ENCODE measurements around the gene CFTR. TPM values are rescaled to one million over a fixed set of nuclear protein-coding genes. Genes with fewer than 3 reads are reported as not detected.
A peak's percentile ranks its signal among the peaks of the same experiment; 100 is the strongest.

Gene CFTR
- total and polyA plus RNA-seq, 9 of the 15 experiments (the other 6 are each of a cell fraction or from before 2014, with no cell fraction given): 0.20 TPM; not detected in 8

DNA sequence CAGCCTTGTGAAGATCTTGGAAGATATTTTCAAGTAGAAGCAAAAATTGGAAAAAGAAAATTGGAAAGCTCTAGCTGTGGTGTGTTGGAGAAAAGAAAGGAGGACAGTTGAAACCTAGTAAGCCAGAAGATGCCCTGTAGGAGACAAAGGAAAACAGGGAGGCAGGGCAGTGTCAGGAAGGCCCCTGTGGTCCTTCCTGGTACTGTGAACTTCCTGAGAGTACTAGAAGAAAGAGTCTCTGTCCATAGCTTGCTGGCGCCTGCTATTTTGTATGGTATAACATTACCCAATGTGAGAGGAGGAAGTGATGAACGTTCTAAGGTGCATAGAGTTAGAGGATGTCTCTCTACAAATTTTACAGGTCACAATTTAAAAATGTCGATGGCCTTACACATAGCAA lies 210.3 kb downstream of the CFTR start:
- Histone ChIP-seq H3K9me3 (replicated peaks; ENCODE audit: control insufficient read depth, insufficient read depth, low read depth, low read length) (no peaks in the 10 kb centered on the region), H3K27ac (ENCODE audit: extremely low read depth, low read depth, low read length) (no peak overlapping the region), H2AFZ (ENCODE audit: low read depth, low read length) (no peak overlapping the region), H3K36me3 (ENCODE audit: control insufficient read depth, insufficient read depth, low read length) (no peaks in the 10 kb centered on the region), H3K27me3 (ENCODE audit: control insufficient read depth in 2 of 2, insufficient read depth in 2 of 2, low read length in 2 of 2) (no peaks in the 10 kb centered on the region), H3K9me1 (ENCODE audit: control insufficient read depth, insufficient read depth, low read length) (no peaks in the 10 kb centered on the region), H3K79me2 (ENCODE audit: control insufficient read depth, insufficient read depth, low read length) (no peaks in the 10 kb centered on the region), H3K4me2 (ENCODE audit: insufficient read depth, low read length) (no peak overlapping the region), H3K9ac (ENCODE audit: insufficient read depth in 1 of 2, low read depth in 2 of 2, low read length in 2 of 2) (no peak overlapping the region), H4K20me1 (replicated peaks; ENCODE audit: control insufficient read depth, insufficient read depth, low read length) (no peaks in the 10 kb centered on the region), H3K4me3 (no peak overlapping the region), H3K4me1 (replicated peaks in 1 of 2; ENCODE audit: control insufficient read depth in 2 of 2, insufficient read depth in 2 of 2, low read length in 2 of 2) (no peaks in the 10 kb centered on the region)
- no TSS peak for BruUV-seq (replicated peaks)
- ChIA-PET POLR2A (no interaction called here), CTCF (ENCODE audit: low intra/inter-chr PET ratio) (no interaction called here)
- ATAC-seq (peak; percentile 61), FAIRE-seq (no peak), DNase-seq (ENCODE audit: extremely low read depth in 1 of 4, low spot score in 3 of 4) (no peak)
- in situ Hi-C loops (cut with MboI): no loop called here
- intact Hi-C loops (cut with micrococcal nuclease): no loop called here
- WGBS (ENCODE audit: insufficient coverage, low coverage, missing lambda C conversion rate): 0% methylated on average over 3 of the region's 3 CpGs
- TF ChIP-seq ZNF584 (CRISPR knock-in tag; IDR thresholded peaks at IDR 0.05; ENCODE audit: low read depth): no peak
- TF ChIP-seq SAP30 (IDR thresholded peaks at IDR 0.05; ENCODE audit: borderline replicate concordance, insufficient read depth, low read depth, low read length, poor library complexity, severe bottlenecking): no peak
- TF ChIP-seq, protein P1, sequence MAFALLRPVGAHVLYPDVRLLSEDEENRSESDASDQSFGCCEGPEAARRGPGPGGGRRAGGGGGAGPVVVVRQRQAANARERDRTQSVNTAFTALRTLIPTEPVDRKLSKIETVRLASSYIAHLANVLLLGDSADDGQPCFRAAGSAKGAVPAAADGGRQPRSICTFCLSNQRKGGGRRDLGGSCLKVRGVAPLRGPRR (CRISPR knock-in tag; IDR thresholded peaks at IDR 0.05): no peak
- TF ChIP-seq, protein P2, sequence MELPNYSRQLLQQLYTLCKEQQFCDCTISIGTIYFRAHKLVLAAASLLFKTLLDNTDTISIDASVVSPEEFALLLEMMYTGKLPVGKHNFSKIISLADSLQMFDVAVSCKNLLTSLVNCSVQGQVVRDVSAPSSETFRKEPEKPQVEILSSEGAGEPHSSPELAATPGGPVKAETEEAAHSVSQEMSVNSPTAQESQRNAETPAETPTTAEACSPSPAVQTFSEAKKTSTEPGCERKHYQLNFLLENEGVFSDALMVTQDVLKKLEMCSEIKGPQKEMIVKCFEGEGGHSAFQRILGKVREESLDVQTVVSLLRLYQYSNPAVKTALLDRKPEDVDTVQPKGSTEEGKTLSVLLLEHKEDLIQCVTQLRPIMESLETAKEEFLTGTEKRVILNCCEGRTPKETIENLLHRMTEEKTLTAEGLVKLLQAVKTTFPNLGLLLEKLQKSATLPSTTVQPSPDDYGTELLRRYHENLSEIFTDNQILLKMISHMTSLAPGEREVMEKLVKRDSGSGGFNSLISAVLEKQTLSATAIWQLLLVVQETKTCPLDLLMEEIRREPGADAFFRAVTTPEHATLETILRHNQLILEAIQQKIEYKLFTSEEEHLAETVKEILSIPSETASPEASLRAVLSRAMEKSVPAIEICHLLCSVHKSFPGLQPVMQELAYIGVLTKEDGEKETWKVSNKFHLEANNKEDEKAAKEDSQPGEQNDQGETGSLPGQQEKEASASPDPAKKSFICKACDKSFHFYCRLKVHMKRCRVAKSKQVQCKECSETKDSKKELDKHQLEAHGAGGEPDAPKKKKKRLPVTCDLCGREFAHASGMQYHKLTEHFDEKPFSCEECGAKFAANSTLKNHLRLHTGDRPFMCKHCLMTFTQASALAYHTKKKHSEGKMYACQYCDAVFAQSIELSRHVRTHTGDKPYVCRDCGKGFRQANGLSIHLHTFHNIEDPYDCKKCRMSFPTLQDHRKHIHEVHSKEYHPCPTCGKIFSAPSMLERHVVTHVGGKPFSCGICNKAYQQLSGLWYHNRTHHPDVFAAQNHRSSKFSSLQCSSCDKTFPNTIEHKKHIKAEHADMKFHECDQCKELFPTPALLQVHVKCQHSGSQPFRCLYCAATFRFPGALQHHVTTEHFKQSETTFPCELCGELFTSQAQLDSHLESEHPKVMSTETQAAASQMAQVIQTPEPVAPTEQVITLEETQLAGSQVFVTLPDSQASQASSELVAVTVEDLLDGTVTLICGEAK (IDR thresholded peaks at IDR 0.05): no peak
- TF ChIP-seq, protein P2 (CRISPR knock-in tag; IDR thresholded peaks at IDR 0.05): no peak
- TF ChIP-seq HCFC1 (IDR thresholded peaks at IDR 0.05; ENCODE audit: low read depth, low read length): no peak
- no peak for TF ChIP-seq PTRF (tag; IDR thresholded peaks at IDR 0.05)
- no peak for TF ChIP-seq ZNF124 (CRISPR knock-in tag; IDR thresholded peaks at IDR 0.05)
- no peak for TF ChIP-seq FOXK1 (CRISPR knock-in tag; IDR thresholded peaks at IDR 0.05; ENCODE audit: borderline replicate concordance)
- TF ChIP-seq ATF1 (CRISPR knock-in tag; IDR thresholded peaks at IDR 0.05): no peak
- TF ChIP-seq ATF1 (tag; IDR thresholded peaks at IDR 0.05): no peak
- TF ChIP-seq SMAD1 (IDR thresholded peaks at IDR 0.05; ENCODE audit: low read depth, low read length, partially characterized antibody): no peak
- TF ChIP-seq PPARD (CRISPR knock-in tag; IDR thresholded peaks at IDR 0.05): no peak
- no peak for TF ChIP-seq POLR2H (tag; IDR thresholded peaks at IDR 0.05; ENCODE audit: low read depth)
- no peak for TF ChIP-seq NBN (IDR thresholded peaks at IDR 0.05; ENCODE audit: low read depth)
- no peak for TF ChIP-seq KLF16 (IDR thresholded peaks at IDR 0.05)
- TF ChIP-seq ETV5 (CRISPR knock-in tag; IDR thresholded peaks at IDR 0.05; ENCODE audit: low read depth): no peak
